Gastroesophageal sphincter (tissue), 4 donors: ENCODE results near the gene PNKD. TPM values are rescaled to one million over a fixed set of nuclear protein-coding genes. Genes with fewer than 3 reads are reported as not detected.
A peak's percentile ranks its signal among the peaks of the same experiment; 100 is the strongest.

ENCODE experiments used
- ATAC-seq: fragments of 150-250 bp; one replicate; pipeline ENCODE4 v1.9.1; 2016; ENCODE audit warnings: mild to moderate bottlenecking, moderate library complexity
- H3K27ac ChIP-seq, 4 donors: fragments of 200-600 bp; sonication (generic) in 3 of 4; 1 replicate in 3 of 4; 2 replicates in 1 of 4; pipeline ENCODE4 v1.5.1; 2016 to 2019
- H3K27me3 ChIP-seq: fragments of 200-600 bp; sonication (generic); one replicate; pipeline ENCODE4 v1.5.1; 2019
- H3K36me3 ChIP-seq, 2 donors: fragments of 200-600 bp; sonication (generic); one replicate each; pipeline ENCODE4 v1.5.1; 2019; ENCODE audit warnings: control low read depth in 1 of 2
- H3K4me1 ChIP-seq, 3 donors: fragments of 200-600 bp; sonication (generic); 1 replicate in 2 of 3; 2 replicates in 1 of 3; pipeline ENCODE4 v1.5.1; 2016 to 2019; ENCODE audit warnings: control low read depth in 2 of 3
- H3K4me3 ChIP-seq, 2 donors: fragments of 200-600 bp; sonication (generic); one replicate each; pipeline ENCODE4 v1.5.1; 2019; ENCODE audit warnings: mild to moderate bottlenecking in 1 of 2, moderate library complexity in 1 of 2
- H3K9me3 ChIP-seq, 3 donors: fragments of 200-600 bp; sonication (generic); one replicate each; pipeline ENCODE4 v1.5.1; 2017 to 2019; ENCODE audit warnings: control low read depth in 2 of 3
- EP300 ChIP-seq: sonication (generic); formaldehyde crosslinking; IDR thresholded peaks from one replicate; pipeline ENCODE4 v1.6.1; 2017; ENCODE audit warnings: antibody characterized with exemption, mild to moderate bottlenecking
- POLR2A ChIP-seq, 2 donors: fragments of 450-650 bp; IDR thresholded peaks; one replicate each; pipeline ENCODE4 v1.6.1; 2017; ENCODE audit warnings: antibody characterized with exemption in 2 of 2, mild to moderate bottlenecking in 2 of 2, moderate library complexity in 1 of 2
- POLR2AphosphoS5 ChIP-seq: sonication (generic); formaldehyde crosslinking; IDR thresholded peaks from one replicate; pipeline ENCODE4 v1.6.1; 2017; ENCODE audit warnings: antibody characterized with exemption
- WGBS, 2 donors: methylation state at CpG; one replicate each; pipeline ENCODE4 v1.1.5; 2018; ENCODE audit warnings: low coverage in 1 of 2; 5-methylcytosine and 5-hydroxymethylcytosine counted together
- total RNA-seq, 4 donors: library from RNA; depleted of rRNA; stranded (reverse); fragments of >200 nt; gene quantifications; one replicate each; pipeline ENCODE4 v1.1.0, GENCODE V29; 2016
- TF ChIP-seq, protein P1 (sequence below), 4 experiments: fragments of 200-600 bp in 2 of 4; fragments of 450-650 bp in 2 of 4; sonication (generic) in 1 of 4; IDR thresholded peaks; one replicate each; pipeline ENCODE4 v1.5.1; 2017 to 2019; ENCODE audit warnings: antibody characterized with exemption in 4 of 4, mild to moderate bottlenecking in 2 of 4, moderate library complexity in 2 of 4

PNKD gene
- total RNA-seq, 4 donors from 2014 or later = 48.6 to 60.2 (median 56.9) TPM

DNA sequence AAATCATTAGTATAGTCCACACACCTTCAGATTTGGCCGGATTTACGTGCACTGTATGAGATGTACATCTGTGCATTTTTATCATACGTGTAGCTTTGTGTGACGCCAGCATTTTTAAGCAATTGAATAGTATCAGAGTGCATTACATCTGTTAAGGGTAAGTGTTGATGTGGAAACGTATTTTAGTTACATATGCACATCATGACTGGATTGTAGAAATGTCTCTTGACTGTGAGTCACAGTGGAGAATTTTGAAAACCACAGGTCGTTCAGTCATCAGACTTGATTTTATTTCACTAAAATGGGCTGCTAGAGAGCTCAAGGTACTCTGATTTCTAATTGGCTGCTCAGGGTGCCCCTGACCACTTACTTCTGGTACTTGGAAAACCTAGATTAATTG is 14.9 kb upstream of the PNKD start:
- TF ChIP-seq POLR2AphosphoS5 = no peak
- TF ChIP-seq, protein P1, sequence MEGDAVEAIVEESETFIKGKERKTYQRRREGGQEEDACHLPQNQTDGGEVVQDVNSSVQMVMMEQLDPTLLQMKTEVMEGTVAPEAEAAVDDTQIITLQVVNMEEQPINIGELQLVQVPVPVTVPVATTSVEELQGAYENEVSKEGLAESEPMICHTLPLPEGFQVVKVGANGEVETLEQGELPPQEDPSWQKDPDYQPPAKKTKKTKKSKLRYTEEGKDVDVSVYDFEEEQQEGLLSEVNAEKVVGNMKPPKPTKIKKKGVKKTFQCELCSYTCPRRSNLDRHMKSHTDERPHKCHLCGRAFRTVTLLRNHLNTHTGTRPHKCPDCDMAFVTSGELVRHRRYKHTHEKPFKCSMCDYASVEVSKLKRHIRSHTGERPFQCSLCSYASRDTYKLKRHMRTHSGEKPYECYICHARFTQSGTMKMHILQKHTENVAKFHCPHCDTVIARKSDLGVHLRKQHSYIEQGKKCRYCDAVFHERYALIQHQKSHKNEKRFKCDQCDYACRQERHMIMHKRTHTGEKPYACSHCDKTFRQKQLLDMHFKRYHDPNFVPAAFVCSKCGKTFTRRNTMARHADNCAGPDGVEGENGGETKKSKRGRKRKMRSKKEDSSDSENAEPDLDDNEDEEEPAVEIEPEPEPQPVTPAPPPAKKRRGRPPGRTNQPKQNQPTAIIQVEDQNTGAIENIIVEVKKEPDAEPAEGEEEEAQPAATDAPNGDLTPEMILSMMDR (IDR thresholded peaks at IDR 0.05) = no peak
- ATAC-seq = no peak
- no peak overlapping the region for H3K4me3 ChIP-seq
- H3K36me3 ChIP-seq = peaks cover 0 to 67% of the 10 kb centered on the region in 2 donors
- no peaks in the 10 kb centered on the region for H3K9me3 ChIP-seq
- no peak overlapping the region for H3K27ac ChIP-seq
- H3K4me1 ChIP-seq = peaks cover 0 to 38% (median 22%) of the 10 kb centered on the region in 3 donors
- WGBS, 2 donors = 55 to 71% methylated on average over 6 of the region's 6 CpGs
- no peaks in the 10 kb centered on the region for H3K27me3 ChIP-seq

DNA sequence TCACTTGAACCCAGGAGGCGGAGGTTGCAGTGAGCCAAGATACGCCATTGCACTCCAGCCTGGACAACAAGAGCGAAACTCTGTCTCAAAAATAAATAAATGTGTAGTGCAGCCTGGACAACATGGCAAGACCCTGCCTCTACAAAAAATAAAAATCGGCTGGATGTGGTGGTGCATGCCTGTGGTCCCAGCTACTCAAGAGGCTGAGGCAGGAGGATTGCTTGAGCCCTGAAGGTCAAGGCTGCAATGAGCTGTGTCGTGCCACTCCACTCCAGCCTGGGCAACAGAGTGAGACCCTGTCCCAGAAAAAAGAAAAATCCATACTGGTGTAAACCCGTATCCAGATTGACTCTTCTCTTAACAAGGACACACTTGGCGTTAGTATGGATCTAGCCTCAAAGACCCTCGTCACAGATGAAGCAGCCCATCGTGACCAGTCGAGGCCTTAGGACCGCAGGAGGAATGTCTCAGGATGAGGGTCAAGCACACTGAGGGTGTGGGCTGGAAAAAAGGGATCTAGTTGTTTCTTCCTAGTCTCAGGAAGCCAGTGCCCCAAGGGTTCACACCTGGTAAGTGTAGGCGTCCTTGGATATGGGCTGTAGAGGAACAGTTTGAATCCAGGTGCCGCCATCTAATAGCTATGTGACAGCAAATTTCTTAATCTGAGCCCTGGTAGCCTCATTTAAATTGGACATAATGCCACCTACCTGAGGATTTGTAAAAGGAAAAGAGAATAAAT is 13.5 kb upstream of the PNKD start:
- Histone ChIP-seq H3K4me3 (no peak overlapping the region), H3K36me3 (peaks cover 0 to 54% of the 10 kb centered on the region in 2 donors), H3K27me3 (no peaks in the 10 kb centered on the region), H3K4me1 (peaks cover 0 to 51% (median 36%) of the 10 kb centered on the region in 3 donors), H3K27ac (peak overlapping the region in 2 of 4 donors; percentile 5 to 27), H3K9me3 (no peaks in the 10 kb centered on the region)
- ATAC-seq = no peak
- TF ChIP-seq POLR2A (IDR thresholded peaks at IDR 0.05) (no peak), POLR2AphosphoS5 (no peak), EP300 (no peak)
- TF ChIP-seq, protein P1 (IDR thresholded peaks at IDR 0.05) = no peak
- WGBS, 2 donors = 93 to 96% methylated on average over 4 to 12 of the region's 13 CpGs

DNA sequence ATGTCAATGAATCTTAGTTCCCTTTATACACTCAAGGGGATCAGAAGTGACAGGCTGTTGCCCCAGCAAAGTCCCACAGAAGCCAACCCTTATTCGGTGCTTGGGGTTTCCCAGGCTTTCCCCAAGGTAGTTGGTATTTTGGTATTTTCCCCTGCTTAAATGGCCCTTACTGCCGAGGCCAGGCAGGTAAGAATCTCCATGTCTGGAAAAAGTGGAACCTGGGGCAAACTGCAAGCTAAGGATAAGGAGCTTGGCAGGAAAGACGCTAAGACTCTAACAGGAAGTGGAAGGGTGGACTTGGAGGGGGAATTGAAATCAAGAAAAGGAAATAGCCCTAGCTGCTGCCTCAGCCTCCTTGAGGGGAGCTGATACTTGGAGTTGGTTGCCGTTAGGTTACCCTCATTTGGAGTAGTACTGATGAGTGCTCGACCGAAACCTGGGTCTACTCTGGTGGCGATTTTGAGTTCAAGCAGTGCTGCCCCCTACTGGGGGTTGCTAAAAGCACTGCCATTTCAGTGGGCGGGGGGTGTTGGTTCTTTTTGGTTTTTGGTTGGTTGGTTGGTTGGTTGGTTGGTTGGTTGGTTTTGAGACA is 12.8 kb upstream of the PNKD start:
- no peak overlapping the region for H3K4me3 ChIP-seq
- 65 to 66% methylated on average over 4 to 7 of the region's 8 CpGs for WGBS, 2 donors
- H3K27ac ChIP-seq = peak overlapping the region in 2 of 4 donors; percentile 5 to 27
- no peaks in the 10 kb centered on the region for H3K27me3 ChIP-seq
- peaks cover 0 to 47% of the 10 kb centered on the region in 2 donors for H3K36me3 ChIP-seq
- TF ChIP-seq POLR2A (IDR thresholded peaks at IDR 0.05) = no peak
- TF ChIP-seq EP300 = no peak
- no peak for TF ChIP-seq POLR2AphosphoS5
- TF ChIP-seq, protein P1 (IDR thresholded peaks at IDR 0.05) = peak in 3 of 4 experiments; percentile 40 to 56 (median 49)
- no peak for ATAC-seq
- peaks cover 0 to 52% (median 41%) of the 10 kb centered on the region in 3 donors for H3K4me1 ChIP-seq
- H3K9me3 ChIP-seq = no peaks in the 10 kb centered on the region

DNA sequence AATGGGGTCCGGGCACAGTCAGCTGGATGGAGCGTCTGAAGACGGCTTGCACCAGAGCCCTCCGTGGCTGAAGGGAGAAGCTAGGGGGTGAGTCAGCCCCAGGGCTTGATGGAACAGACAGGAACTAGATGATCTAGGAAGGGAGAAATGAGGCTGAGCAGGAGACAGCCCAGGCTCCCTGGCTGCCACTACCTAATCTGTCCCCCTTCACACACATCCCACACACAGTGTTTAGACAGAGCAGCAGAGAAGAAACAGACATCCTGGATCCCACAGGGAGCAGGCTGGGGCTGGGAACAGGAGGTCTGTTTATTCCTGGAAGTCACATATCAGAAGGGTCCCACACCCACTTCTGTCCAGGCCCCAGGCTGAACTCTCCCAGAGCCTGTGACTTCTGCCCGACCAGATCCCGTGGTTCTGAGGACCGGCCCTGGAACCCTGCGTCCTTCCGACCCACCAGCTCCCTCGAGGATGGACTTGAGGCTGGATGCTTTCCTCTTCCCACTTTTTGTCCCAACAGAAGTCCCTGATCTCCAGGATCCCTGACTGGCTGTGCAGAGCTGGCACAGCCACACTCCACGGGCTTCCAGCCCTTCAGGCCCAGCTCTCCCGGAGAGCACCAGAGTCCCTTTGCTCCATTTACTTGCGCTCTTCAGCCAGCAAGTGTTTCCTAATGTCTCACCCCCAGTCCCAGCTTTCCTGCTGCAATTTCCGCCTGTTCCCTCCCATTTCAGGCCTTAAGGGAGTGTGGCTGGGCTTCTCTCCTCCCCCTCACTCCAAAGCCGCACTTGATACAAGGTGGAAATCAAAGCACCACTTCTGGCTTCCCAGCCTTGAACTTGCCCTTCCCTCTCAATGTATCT is 11.0 kb upstream of the PNKD start:
- H3K27ac ChIP-seq = peak overlapping the region; percentile 15 to 86 (median 84)
- no peaks in the 10 kb centered on the region for H3K27me3 ChIP-seq
- H3K4me3 ChIP-seq = peak overlapping the region in 1 of 2 donors; percentile 2
- no peaks in the 10 kb centered on the region for H3K9me3 ChIP-seq
- TF ChIP-seq EP300 (no peak), POLR2AphosphoS5 (peak; percentile 94), POLR2A (IDR thresholded peaks at IDR 0.05) (no peak)
- peaks cover 0 to 57% (median 45%) of the 10 kb centered on the region in 3 donors for H3K4me1 ChIP-seq
- 10 to 21% methylated on average over 9 to 14 of the region's 15 CpGs for WGBS, 2 donors
- H3K36me3 ChIP-seq = peaks cover 0 to 46% of the 10 kb centered on the region in 2 donors
- ATAC-seq = peak; percentile 82

DNA sequence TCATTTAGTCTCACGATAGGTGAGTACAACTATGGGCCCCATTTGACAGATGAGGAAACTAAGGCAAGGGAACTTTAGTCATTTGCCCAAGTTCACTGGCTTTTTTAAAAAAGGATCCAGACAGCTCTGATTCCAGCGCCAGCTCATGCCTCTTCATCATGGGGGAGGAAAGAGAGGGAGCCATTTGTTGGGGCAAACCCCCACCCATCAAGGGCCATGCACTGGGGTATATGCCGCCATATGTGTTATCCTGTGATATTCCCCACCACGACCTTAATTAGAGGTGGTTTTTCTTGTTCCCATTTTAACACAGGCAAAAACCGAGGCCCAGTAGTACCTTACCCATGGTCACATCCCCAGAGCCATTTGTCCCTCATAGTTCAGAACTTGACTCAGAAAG is 10.2 kb upstream of the PNKD start:
- TF ChIP-seq, protein P1 (IDR thresholded peaks at IDR 0.05) = no peak
- TF ChIP-seq POLR2A (IDR thresholded peaks at IDR 0.05) (no peak), POLR2AphosphoS5 (no peak), EP300 (no peak)
- H3K4me3 ChIP-seq = no peak overlapping the region
- no peaks in the 10 kb centered on the region for H3K27me3 ChIP-seq
- peaks cover 0 to 62% (median 45%) of the 10 kb centered on the region in 3 donors for H3K4me1 ChIP-seq
- no peaks in the 10 kb centered on the region for H3K9me3 ChIP-seq
- peaks cover 0 to 46% of the 10 kb centered on the region in 2 donors for H3K36me3 ChIP-seq
- ATAC-seq = no peak
- peak overlapping the region in 3 of 4 donors; percentile 82 to 86 (median 86) for H3K27ac ChIP-seq
- 83 to 92% methylated on average over 1 to 5 of the region's 5 CpGs for WGBS, 2 donors
